ENCODE measurements around the gene SLC49A4. TPM values are rescaled to one million over a fixed set of nuclear protein-coding genes. Genes with fewer than 3 reads are reported as not detected.

Gene SLC49A4
- total RNA-seq, 1 experiment from 2014 or later = 41.6 TPM

- Mint-ChIP-seq H3K9me3 (ENCODE audit: unreplicated experiment) (no peaks in the 10 kb centered on the region), H3K36me3 (ENCODE audit: insufficient read depth, unreplicated experiment) (no peaks in the 10 kb centered on the region), H3K4me1 (ENCODE audit: low read depth, unreplicated experiment) (peaks cover 12% of the 10 kb centered on the region), H3K4me3 (ENCODE audit: unreplicated experiment) (no peak overlapping the region), H3K27me3 (ENCODE audit: insufficient read depth, unreplicated experiment) (no peaks in the 10 kb centered on the region), H3K27ac (ENCODE audit: unreplicated experiment) (peak overlapping the region; percentile 51)
- POLR2A ChIA-PET = no interaction called here
- DNase-seq = no peak
- Histone ChIP-seq H3K4me3 (ENCODE audit: low read depth, low read length) (no peak overlapping the region), H3K9me3 (no peaks in the 10 kb centered on the region), H3K27me3 (replicated peaks; ENCODE audit: control insufficient read depth, insufficient read depth, low read length) (no peaks in the 10 kb centered on the region), H3K4me1 (peaks cover 9% of the 10 kb centered on the region), H3K36me3 (ENCODE audit: control insufficient read depth, insufficient read depth, low read length) (no peaks in the 10 kb centered on the region)
- no TSS peak for BruUV-seq (replicated peaks)
- TF ChIP-seq, protein P1, sequence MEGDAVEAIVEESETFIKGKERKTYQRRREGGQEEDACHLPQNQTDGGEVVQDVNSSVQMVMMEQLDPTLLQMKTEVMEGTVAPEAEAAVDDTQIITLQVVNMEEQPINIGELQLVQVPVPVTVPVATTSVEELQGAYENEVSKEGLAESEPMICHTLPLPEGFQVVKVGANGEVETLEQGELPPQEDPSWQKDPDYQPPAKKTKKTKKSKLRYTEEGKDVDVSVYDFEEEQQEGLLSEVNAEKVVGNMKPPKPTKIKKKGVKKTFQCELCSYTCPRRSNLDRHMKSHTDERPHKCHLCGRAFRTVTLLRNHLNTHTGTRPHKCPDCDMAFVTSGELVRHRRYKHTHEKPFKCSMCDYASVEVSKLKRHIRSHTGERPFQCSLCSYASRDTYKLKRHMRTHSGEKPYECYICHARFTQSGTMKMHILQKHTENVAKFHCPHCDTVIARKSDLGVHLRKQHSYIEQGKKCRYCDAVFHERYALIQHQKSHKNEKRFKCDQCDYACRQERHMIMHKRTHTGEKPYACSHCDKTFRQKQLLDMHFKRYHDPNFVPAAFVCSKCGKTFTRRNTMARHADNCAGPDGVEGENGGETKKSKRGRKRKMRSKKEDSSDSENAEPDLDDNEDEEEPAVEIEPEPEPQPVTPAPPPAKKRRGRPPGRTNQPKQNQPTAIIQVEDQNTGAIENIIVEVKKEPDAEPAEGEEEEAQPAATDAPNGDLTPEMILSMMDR (IDR thresholded peaks at IDR 0.05; ENCODE audit: insufficient read depth in 1 of 2, low read depth in 1 of 2, low read length in 1 of 2, severe bottlenecking in 1 of 2, unreplicated experiment in 1 of 2) = no peak
- CTCF ChIA-PET = no interaction called here
- intact Hi-C loops (cut with micrococcal nuclease; ENCODE audit: unreplicated experiment) = no loop called here
Measured at GRCh38 chr3:122767540-122768372, 27.1 kb upstream of the SLC49A4 start.

- no peaks in the 10 kb centered on the region for H3K27me3 ChIP-seq (replicated peaks; ENCODE audit: control insufficient read depth, insufficient read depth, low read length)
- DNase-seq = no peak
- Mint-ChIP-seq H3K27me3 (ENCODE audit: insufficient read depth, unreplicated experiment) (no peaks in the 10 kb centered on the region), H3K27ac (ENCODE audit: unreplicated experiment) (no peak overlapping the region), H3K4me3 (ENCODE audit: unreplicated experiment) (no peak overlapping the region), H3K9me3 (ENCODE audit: unreplicated experiment) (no peaks in the 10 kb centered on the region), H3K4me1 (ENCODE audit: low read depth, unreplicated experiment) (peaks cover 13% of the 10 kb centered on the region), H3K36me3 (ENCODE audit: insufficient read depth, unreplicated experiment) (no peaks in the 10 kb centered on the region)
- ChIA-PET POLR2A (no interaction called here), CTCF (no interaction called here)
- H3K4me3 ChIP-seq (ENCODE audit: low read depth, low read length) = no peak overlapping the region
- intact Hi-C loops (cut with micrococcal nuclease; ENCODE audit: unreplicated experiment) = no loop called here
- BruUV-seq (replicated peaks) = no TSS peak
- H3K36me3 ChIP-seq (ENCODE audit: control insufficient read depth, insufficient read depth, low read length) = no peaks in the 10 kb centered on the region
- peaks cover 12% of the 10 kb centered on the region for H3K4me1 ChIP-seq
- no peaks in the 10 kb centered on the region for H3K9me3 ChIP-seq
- TF ChIP-seq, protein P1 (IDR thresholded peaks at IDR 0.05; ENCODE audit: insufficient read depth in 1 of 2, low read depth in 1 of 2, low read length in 1 of 2, severe bottlenecking in 1 of 2, unreplicated experiment in 1 of 2) = no peak
Measured at GRCh38 chr3:122770521-122771202, 24.2 kb upstream of the SLC49A4 start.

- Mint-ChIP-seq H3K27me3 (ENCODE audit: insufficient read depth, unreplicated experiment) (no peaks in the 10 kb centered on the region), H3K4me1 (ENCODE audit: low read depth, unreplicated experiment) (peaks cover 15% of the 10 kb centered on the region), H3K9me3 (ENCODE audit: unreplicated experiment) (no peaks in the 10 kb centered on the region), H3K36me3 (ENCODE audit: insufficient read depth, unreplicated experiment) (no peaks in the 10 kb centered on the region), H3K27ac (ENCODE audit: unreplicated experiment) (no peak overlapping the region), H3K4me3 (ENCODE audit: unreplicated experiment) (no peak overlapping the region)
- Histone ChIP-seq H3K4me1 (peaks cover 10% of the 10 kb centered on the region), H3K4me3 (ENCODE audit: low read depth, low read length) (no peak overlapping the region), H3K9me3 (no peaks in the 10 kb centered on the region), H3K27me3 (replicated peaks; ENCODE audit: control insufficient read depth, insufficient read depth, low read length) (no peaks in the 10 kb centered on the region), H3K36me3 (ENCODE audit: control insufficient read depth, insufficient read depth, low read length) (no peaks in the 10 kb centered on the region)
- intact Hi-C loops (cut with micrococcal nuclease; ENCODE audit: unreplicated experiment) = no loop called here
- BruUV-seq (replicated peaks) = no TSS peak
- TF ChIP-seq, protein P1 (IDR thresholded peaks at IDR 0.05; ENCODE audit: insufficient read depth in 1 of 2, low read depth in 1 of 2, low read length in 1 of 2, severe bottlenecking in 1 of 2, unreplicated experiment in 1 of 2) = no peak
- POLR2A ChIA-PET = no interaction called here
- DNase-seq = no peak
- CTCF ChIA-PET = no interaction called here
Measured at GRCh38 chr3:122772827-122773226, 22.0 kb upstream of the SLC49A4 start.
